Astrocyte (in vitro differentiated cells and primary cell): Measurements from ENCODE around the gene GRK6.

Experiments used
- CTCF ChIP-seq: IDR thresholded peaks from 2 replicates; pipeline ENCODE4 v1.5.1; 2011; ENCODE audit warnings: low read depth, mild to moderate bottlenecking, inconsistent platforms, low read length, moderate library complexity; ENCODE audit not compliant: insufficient read depth
- EZH2 ChIP-seq: IDR thresholded peaks from 2 replicates; pipeline ENCODE4 v1.6.1; 2012; ENCODE audit warnings: mild to moderate bottlenecking, low read length, inconsistent platforms; ENCODE audit not compliant: insufficient read depth

- TF ChIP-seq CTCF (no peak), EZH2 (no peak)
These were observed 13.1 kb downstream of the GRK6 start for GRCh38 chr5:177439518-177440053.
